NCI-H460 (cell line): ENCODE results near the gene PRLH. TPM values are rescaled to one million over a fixed set of nuclear protein-coding genes. Genes with fewer than 3 reads are reported as not detected.
A peak's percentile ranks its signal among the peaks of the same experiment; 100 is the strongest.
"Not testable (repeated sequence)": the region's sequence is repeated elsewhere in the genome, so short reads cannot be mapped to it uniquely, and the experiment has no call there.

Experiments used
- DNase-seq: peaks from one replicate; pipeline ENCODE4 v3.0.0-alpha.2; 2016; ENCODE audit warnings: low read depth; ENCODE audit errors: extremely low read depth
- total RNA-seq: library from RNA; depleted of rRNA; stranded (reverse); fragments of >200 nt; shearing (Covaris generic); gene quantifications from 2 replicates; pipeline ENCODE4 v1.2.3, GENCODE V29; 2014

The PRLH gene
- total RNA-seq, 1 experiment from 2014 or later: not detected

DNA sequence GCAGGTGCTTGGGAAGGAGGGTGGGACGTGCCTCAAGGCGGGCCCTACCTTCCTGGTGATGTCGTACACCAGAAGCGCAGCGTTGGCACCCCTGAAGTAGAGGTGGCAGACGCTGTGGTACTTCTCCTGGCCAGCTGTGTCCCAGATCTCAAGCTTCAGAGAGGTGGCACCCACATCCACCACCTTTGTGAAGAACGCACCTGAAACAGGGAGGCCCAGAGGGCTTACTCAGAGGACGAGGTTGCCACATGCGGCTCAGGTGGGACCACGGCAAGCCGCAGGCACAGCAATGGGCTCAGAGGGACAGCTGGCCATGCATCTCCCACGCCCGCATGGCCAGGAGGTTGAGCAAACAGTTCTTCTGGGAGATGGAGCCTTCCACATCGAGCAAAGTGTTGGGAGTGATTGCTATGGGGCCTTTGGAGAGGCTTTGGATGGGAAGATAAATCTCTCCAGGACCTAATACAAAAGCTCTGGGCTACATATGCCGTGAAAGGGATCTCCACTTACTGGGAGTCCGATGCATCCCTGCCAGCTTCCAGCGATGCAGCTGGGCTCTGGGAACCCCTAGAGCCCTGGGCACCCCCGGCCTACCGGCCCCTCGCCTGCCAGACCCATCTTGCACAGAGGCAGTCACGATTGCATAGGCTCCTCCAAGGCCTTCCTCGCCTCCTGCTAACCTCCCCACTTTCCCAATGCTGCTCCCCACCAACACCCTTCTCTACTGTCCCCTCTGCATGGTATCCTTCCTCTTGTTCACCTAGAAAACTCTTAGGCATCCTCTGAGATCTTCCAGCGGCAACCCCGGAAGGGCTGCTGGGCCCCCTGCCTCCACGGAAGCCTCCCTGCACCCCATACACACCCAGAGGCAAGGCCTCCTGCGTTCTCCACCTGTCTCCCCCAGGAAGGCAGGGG lies 11.8 kb downstream of the PRLH start:
- no peak for DNase-seq

- no peak for DNase-seq
Measured at GRCh38 chr2:237581326-237581725, 15.0 kb downstream of the PRLH start.

DNA sequence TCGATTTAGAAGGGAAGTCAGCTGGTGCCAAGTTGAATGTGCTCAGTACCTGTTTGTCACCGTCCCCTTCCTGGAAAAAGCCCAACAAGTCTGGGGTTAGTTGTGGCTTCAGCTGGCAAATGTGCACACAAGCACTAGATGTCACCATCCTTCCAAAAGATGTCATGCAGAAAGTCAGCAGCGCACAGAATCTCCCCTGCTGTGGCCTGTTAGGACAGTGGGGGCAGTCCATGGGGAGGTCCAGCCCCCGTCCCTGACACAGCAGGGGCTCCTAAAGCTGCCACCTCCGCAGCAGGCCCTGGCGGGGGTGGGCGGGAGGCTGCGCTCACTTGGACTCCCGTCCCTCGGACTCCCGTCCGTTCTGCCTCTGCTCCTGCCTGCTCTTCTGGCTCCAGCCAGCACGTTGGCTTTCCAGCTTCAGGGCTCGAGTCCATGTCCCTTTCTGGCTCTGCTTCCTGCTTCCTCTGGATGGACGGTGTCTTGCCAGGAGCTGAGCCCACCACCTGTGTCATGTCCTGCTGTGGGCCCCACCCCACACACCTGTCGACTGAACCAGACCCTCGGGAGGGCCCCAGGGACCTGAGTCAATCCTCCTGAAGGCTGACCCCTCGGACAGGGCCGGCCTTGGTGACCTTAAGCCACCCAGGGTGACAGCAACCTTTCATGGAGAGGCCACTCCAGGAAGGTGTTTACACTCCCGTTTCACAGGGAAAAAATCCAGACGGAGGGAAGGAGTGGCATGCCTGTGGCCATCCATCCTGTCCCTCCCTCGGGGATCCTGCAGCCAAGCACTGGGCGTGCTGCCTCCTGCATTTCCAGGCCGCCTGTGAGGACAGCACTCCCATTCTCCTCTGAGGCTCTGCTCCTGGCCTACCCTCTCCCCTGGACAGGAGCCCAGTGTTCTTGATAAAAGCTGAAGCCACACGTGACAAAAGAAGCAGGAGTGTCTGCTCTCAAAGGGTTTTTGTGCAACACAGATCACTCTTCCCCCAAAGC lies 15.7 kb downstream of the PRLH start:
- DNase-seq: no peak

GRCh38 chr2:237583385-237584295 lies 17.3 kb downstream of the PRLH start:
- DNase-seq: no peak

GRCh38 chr2:237585590-237586221 lies 19.3 kb downstream of the PRLH start:
- DNase-seq: no peak

DNA sequence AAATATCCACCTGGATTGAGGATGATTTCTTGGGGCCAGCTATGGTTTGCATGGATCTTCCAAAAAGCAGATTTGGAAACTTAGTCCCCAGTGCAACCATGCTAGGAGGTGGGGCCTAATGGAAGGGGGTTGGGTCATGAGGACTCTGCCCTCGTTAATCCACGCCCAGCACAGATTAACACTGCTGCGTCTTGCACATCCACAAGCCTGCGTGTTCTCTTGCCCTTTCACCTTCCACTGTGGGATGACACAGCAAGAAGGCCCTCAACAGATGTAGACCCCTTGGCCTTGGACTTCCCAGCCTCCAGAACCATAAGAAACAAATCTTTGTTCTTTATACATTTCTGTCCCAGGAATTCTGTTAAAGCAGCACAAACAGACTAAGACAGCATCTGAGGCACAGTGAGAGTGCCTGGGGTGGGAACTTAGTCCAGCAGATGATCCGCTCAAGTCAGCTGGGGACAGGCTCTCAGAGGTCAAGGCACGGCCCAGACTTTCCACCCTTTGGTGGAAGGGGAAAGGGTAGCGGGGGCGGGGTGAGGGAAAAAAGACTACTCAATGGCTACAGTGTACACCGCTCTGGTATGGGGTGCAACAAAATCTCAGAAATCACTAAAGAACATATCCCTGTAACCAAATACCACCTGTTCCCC lies 21.8 kb downstream of the PRLH start:
- no peak for DNase-seq

GRCh38 chr2:237590272-237591140 lies 24.1 kb downstream of the PRLH start, which contains the start of gene RAB17:
Gene RAB17, minus strand, starts transcription at chr2:237590734. Its CDS starts 4,580 bp downstream, at chr2:237586154.
- peak; percentile 7 for DNase-seq

- no peak for DNase-seq
Measured at GRCh38 chr2:237591141-237591881, 24.9 kb downstream of the PRLH start.

GRCh38 chr2:237592425-237592980 lies 26.1 kb downstream of the PRLH start:
- no peak for DNase-seq

DNA sequence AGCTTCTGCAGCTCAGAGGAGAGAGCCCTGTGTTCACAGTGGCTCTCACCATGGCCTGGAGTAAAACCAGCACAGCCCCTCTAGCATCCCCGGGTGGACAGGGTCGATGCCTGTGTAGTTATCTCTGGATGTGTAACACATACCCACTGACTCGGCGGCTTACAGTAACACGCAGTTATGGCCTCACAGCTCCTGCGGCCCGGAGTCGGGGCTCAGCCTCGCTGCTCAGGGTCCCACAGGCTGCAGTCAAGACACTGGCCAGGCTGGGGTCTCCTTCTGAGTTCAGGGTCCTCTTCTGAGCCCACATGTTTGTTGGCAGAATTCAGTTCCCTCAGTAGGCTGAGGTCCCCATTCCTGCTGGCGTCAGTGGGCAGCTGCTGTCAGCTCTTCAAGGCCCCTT lies 26.7 kb downstream of the PRLH start:
- DNase-seq: no peak

DNA sequence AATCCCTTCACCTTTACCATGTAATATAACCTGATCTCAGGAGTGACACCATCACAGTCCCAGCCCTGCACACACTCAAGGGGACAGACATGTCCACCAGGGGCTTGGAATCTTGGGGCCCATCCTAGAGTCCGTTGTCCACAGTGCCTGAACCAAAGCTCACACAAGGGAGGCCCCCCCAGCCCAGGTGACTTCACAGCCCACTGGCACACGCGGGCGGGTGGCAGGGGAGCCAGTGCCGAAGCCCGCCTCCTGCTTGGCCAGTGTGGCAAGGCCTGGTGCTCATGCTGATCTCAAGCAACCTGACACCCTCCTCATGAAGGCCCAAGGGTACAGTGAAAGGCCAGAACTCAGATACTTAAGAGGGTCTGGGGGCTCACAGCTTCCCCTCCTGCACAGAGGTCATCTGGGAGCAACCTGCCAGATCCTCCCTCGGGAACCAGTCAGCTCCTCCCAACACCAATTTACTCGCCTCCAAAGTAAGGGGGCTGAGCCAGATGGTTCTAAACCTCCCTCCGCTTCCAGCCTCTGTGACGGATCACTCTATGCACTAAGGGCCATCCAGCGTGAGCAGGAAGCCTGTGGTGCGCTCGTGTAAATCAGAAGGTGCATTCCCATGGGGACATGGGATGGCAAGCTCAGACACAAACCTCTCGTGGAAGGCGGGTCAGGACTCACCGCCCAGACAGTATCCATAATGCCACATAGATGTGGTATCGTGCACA lies 27.4 kb downstream of the PRLH start:
- DNase-seq: no peak

- no peak for DNase-seq
Measured at GRCh38 chr2:237594514-237594871, 28.1 kb downstream of the PRLH start.

GRCh38 chr2:237595829-237596519 lies 29.6 kb downstream of the PRLH start:
- DNase-seq: not testable (repeated sequence)

DNA sequence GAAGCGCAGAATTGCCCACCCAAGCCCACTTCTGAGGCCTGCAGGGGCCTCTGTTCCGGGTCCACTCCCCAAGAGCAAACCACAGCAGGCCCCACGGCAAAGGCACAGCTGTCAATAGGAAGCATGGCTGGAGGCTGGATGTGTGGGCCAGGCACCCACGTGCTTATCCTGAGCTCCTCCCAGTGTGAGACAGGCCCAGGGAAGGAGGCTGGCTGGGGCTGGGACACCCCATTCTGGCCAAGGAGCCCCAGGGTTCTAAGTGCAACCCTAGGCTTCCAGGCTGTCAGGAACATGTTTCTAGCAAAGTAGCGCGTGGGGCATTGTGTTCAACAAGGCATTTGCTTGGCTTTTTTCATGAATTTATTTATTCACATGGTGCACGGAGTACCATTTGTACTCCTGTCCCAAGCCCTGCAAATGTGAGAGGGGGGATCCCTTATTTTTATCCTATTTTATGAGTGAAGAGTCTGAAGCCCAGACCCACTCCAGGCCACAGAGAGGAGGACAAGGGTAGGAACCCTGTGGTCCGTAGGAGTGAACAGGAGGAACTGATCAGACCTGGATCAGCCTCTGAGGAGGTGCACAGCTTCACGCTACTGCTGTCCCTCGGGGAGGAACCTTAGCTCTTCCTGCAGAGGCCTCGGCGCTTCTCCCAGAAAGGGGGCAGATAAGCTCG lies 30.3 kb downstream of the PRLH start:
- no peak for DNase-seq
